IMR-90 (cell line): ENCODE measurements around the gene FOXP4. TPM values are rescaled to one million over a fixed set of nuclear protein-coding genes. Genes with fewer than 3 reads are reported as not detected.

Experiments used
- ATAC-seq: fragments of 200-7000 bp; cut with Tn5 transposase; 2 replicates; pipeline ENCODE4 v1.9.1; 2020; ENCODE audit warnings: low read depth, mild to moderate bottlenecking, moderate library complexity
- BruUV-seq: library from RNA; stranded (reverse); fragments of 400-500 nt; replicated peaks from 2 replicates; lab custom pipeline; 2021; lab: Mats Ljungman, UMichigan
- CTCF ChIA-PET: fragments of 300-600 bp; formaldehyde crosslinking; extraction: SDS; loops from one replicate; lab custom pipeline; 2021; ENCODE audit warnings: antibody characterized with exemption; lab: Yijun Ruan, JAX
- POLR2A ChIA-PET: fragments of 300-600 bp; sonication (Branson Sonifier 250); formaldehyde crosslinking; loops from one replicate; lab custom pipeline; 2022; ENCODE audit warnings: antibody characterized with exemption; ENCODE audit not compliant: unreplicated experiment; lab: Charles Lee
- DNase-seq: peaks from one replicate; pipeline ENCODE4 v3.0.0; 2013
- H2AFZ ChIP-seq: replicated peaks from 2 replicates; pipeline ENCODE3; 2013; ENCODE audit warnings: low read length, mild to moderate bottlenecking; ENCODE audit not compliant: poor library complexity
- H2AK5ac ChIP-seq: 2 replicates; pipeline ENCODE4 v1.6.1; 2013; ENCODE audit warnings: low read depth, low read length, inconsistent platforms
- H2AK9ac ChIP-seq: replicated peaks from 2 replicates; pipeline ENCODE3; 2013; ENCODE audit warnings: mild to moderate bottlenecking, low read depth, low read length, moderate library complexity; ENCODE audit not compliant: poor library complexity
- H2BK120ac ChIP-seq: 2 replicates; pipeline ENCODE4 v1.6.1; 2013; ENCODE audit warnings: low read depth, low read length, inconsistent platforms
- H2BK15ac ChIP-seq: 3 replicates; pipeline ENCODE4 v1.6.1; 2013; ENCODE audit warnings: low read depth, low read length, inconsistent platforms
- H2BK20ac ChIP-seq: 2 replicates; pipeline ENCODE4 v1.6.1; 2013; ENCODE audit warnings: low read depth, mild to moderate bottlenecking, inconsistent platforms, low read length, moderate library complexity
- H2BK5ac ChIP-seq: 2 replicates; pipeline ENCODE4 v1.6.1; 2013; ENCODE audit warnings: mild to moderate bottlenecking, low read depth, low read length, inconsistent platforms; ENCODE audit not compliant: poor library complexity, severe bottlenecking
- H3K14ac ChIP-seq: replicated peaks from 2 replicates; pipeline ENCODE4 v1.6.1; 2013; ENCODE audit warnings: low read depth, low read length, inconsistent platforms
- H3K18ac ChIP-seq: 2 replicates; pipeline ENCODE4 v1.6.1; 2013; ENCODE audit warnings: low read depth, low read length, control low read depth
- H3K23ac ChIP-seq: 2 replicates; pipeline ENCODE4 v1.6.1; 2013; ENCODE audit warnings: low read depth, low read length, inconsistent platforms
- H3K27ac ChIP-seq: 2 replicates; pipeline ENCODE4 v1.5.1; 2013; ENCODE audit warnings: mild to moderate bottlenecking, control low read depth, low read length; ENCODE audit not compliant: insufficient read depth
- H3K27me3 ChIP-seq: 2 replicates; pipeline ENCODE4 v1.6.1; 2013; ENCODE audit warnings: low read length; ENCODE audit not compliant: control insufficient read depth, insufficient read depth
- H3K36me3 ChIP-seq: 2 replicates; pipeline ENCODE4 v1.6.1; 2013; ENCODE audit warnings: low read length, mixed read lengths; ENCODE audit not compliant: control insufficient read depth, insufficient read depth
- H3K4ac ChIP-seq: 2 replicates; pipeline ENCODE4 v1.6.1; 2013; ENCODE audit warnings: low read depth, low read length, inconsistent platforms
- H3K4me1 ChIP-seq: 2 replicates; pipeline ENCODE4 v1.6.1; 2013; ENCODE audit warnings: low read length, mixed read lengths; ENCODE audit not compliant: control insufficient read depth, insufficient read depth
- H3K4me2 ChIP-seq: 2 replicates; pipeline ENCODE4 v1.6.1; 2013; ENCODE audit warnings: low read depth, mild to moderate bottlenecking, control low read depth, low read length, moderate library complexity
- H3K4me3 ChIP-seq: 2 replicates; pipeline ENCODE4 v1.5.1; 2013; ENCODE audit warnings: low read depth, mild to moderate bottlenecking, control low read depth, low read length, moderate library complexity; ENCODE audit not compliant: insufficient read depth
- H3K56ac ChIP-seq: 2 replicates; pipeline ENCODE4 v1.6.1; 2013; ENCODE audit warnings: low read length, inconsistent platforms; ENCODE audit not compliant: insufficient read depth; ENCODE audit errors: extremely low read depth
- H3K79me1 ChIP-seq, 2 experiments: 2 replicates each; pipeline ENCODE4 v1.6.1; 2013; ENCODE audit warnings: low read length in 2 of 2, inconsistent platforms in 1 of 2, low read depth in 1 of 2
- H3K9ac ChIP-seq: 2 replicates; pipeline ENCODE4 v1.6.1; 2013; ENCODE audit warnings: low read depth, low read length, control low read depth
- H3K9me1 ChIP-seq: 2 replicates; pipeline ENCODE4 v1.6.1; 2013; ENCODE audit warnings: low read length, inconsistent platforms; ENCODE audit not compliant: insufficient read depth
- H3K9me3 ChIP-seq: 2 replicates; pipeline ENCODE4 v1.6.1; 2013; ENCODE audit warnings: low read length; ENCODE audit not compliant: control insufficient read depth, insufficient read depth
- H4K20me1 ChIP-seq: 2 replicates; pipeline ENCODE4 v1.6.1; 2013; ENCODE audit warnings: low read length, inconsistent platforms; ENCODE audit not compliant: insufficient read depth
- H4K5ac ChIP-seq: 2 replicates; pipeline ENCODE4 v1.6.1; 2013; ENCODE audit warnings: mild to moderate bottlenecking, low read depth, low read length, control low read depth
- H4K8ac ChIP-seq, 2 experiments: 2 replicates each; pipeline ENCODE4 v1.6.1; 2013; ENCODE audit warnings: low read depth in 2 of 2, low read length in 2 of 2, control low read depth in 1 of 2, inconsistent platforms in 1 of 2
- H4K91ac ChIP-seq: 2 replicates; pipeline ENCODE4 v1.6.1; 2013; ENCODE audit warnings: low read depth, low read length, inconsistent platforms; ENCODE audit not compliant: insufficient read depth
- NFE2L2 ChIP-seq: fragments of 150-350 bp; IDR thresholded peaks from 2 replicates; pipeline ENCODE4 v1.6.1; 2016; ENCODE audit warnings: low read depth, mild to moderate bottlenecking, low read length
- POLR2A ChIP-seq: IDR thresholded peaks from 2 replicates; pipeline ENCODE4 v1.6.1; 2012; ENCODE audit warnings: mild to moderate bottlenecking, low read depth, low read length
- RCOR1 ChIP-seq: IDR thresholded peaks from 2 replicates; pipeline ENCODE4 v1.6.1; 2012; ENCODE audit warnings: mild to moderate bottlenecking, low read length, improper control_type of control experiment; ENCODE audit not compliant: insufficient replicate concordance
- WGBS, 2 experiments: methylation state at CpG; one replicate each; pipeline versions ENCODE4 v1.1.5 to v1.1.7; 2013; ENCODE audit warnings: missing lambda C conversion rate in 2 of 2; ENCODE audit not compliant: insufficient read length in 1 of 2; ENCODE audit errors: extremely low coverage in 2 of 2; 5-methylcytosine and 5-hydroxymethylcytosine counted together
- dilution Hi-C: fragments of 300-500 bp; cut with HindIII; formaldehyde crosslinking; loops from one replicate; pipeline ENCODE4 v1.14.3; 2018; ENCODE audit warnings: low sequenced_read_pairs; ENCODE audit not compliant: unreplicated experiment
- in situ Hi-C: fragments of 300-500 bp; cut with MboI; formaldehyde crosslinking; loops from 3 replicates; pipeline ENCODE4 v1.14.3; 2019; ENCODE audit warnings: low sequenced_read_pairs, inconsistent platforms, mixed read lengths
- intact Hi-C: fragments of 100-400 bp; cut with micrococcal nuclease; formaldehyde crosslinking; loops from 2 replicates; pipeline ENCODE4 v1.10.0; 2022
- polyA plus RNA-seq, 3 experiments: library from polyadenylated mRNA; depleted of rRNA; stranded (reverse); fragments of >200 nt; gene quantifications; 2 replicates each; pipeline ENCODE4 v1.2.3, GENCODE V29; 2012; ENCODE audit warnings: low replicate concordance in 1 of 3
- total RNA-seq: library from RNA; depleted of rRNA; stranded (reverse); fragments of >200 nt; gene quantifications from 2 replicates; pipeline ENCODE4 v1.2.3, GENCODE V29; 2012

Gene FOXP4
- total and polyA plus RNA-seq, 2 of the 4 experiments (the other 2 are of a cell fraction), result 0.72 to 9.5 TPM

GRCh38 chr6:41551857-41552256, 5.7 kb downstream of the FOXP4 start:
- Histone ChIP-seq H2AFZ (no peak overlapping the region), H3K9ac (no peak overlapping the region), H2BK20ac (no peak overlapping the region), H3K4me1 (peaks cover 7% of the 10 kb centered on the region), H3K36me3 (peaks cover 11% of the 10 kb centered on the region), H3K56ac (no peak overlapping the region), H3K4me3 (no peak overlapping the region), H4K91ac (no peak overlapping the region), H4K8ac (no peak overlapping the region), H2BK120ac (no peak overlapping the region), H3K79me1 (peaks cover 11 to 34% of the 10 kb centered on the region in 2 experiments), H2AK5ac (no peak overlapping the region), H3K4ac (no peak overlapping the region), H3K14ac (no peak overlapping the region), H3K4me2 (no peak overlapping the region), H4K5ac (no peak overlapping the region), H3K18ac (no peak overlapping the region), H2BK15ac (no peak overlapping the region), H2AK9ac (no peak overlapping the region), H3K27me3 (no peaks in the 10 kb centered on the region; the same call in 1 of the 2 replicates), H4K20me1 (peaks cover 39% of the 10 kb centered on the region), H2BK5ac (no peak overlapping the region), H3K9me3 (no peaks in the 10 kb centered on the region), H3K9me1 (0 out of 2 replicates have a peak, but pooled peaks cover 5% of the 10 kb centered on the region), H3K27ac (no peak overlapping the region), H3K23ac (no peak overlapping the region)
- no TSS peak for BruUV-seq
- DNase-seq (no peak), ATAC-seq (no peak)
- dilution Hi-C loops, result no loop called here
- in situ Hi-C loops, result no loop called here
- TF ChIP-seq NFE2L2 (no peak), RCOR1 (no peak), POLR2A (no peak)
- WGBS, 2 experiments, result 66% methylated on average over 8 of the region's 9 CpGs; no CpG with 5 or more reads in 1 of the 2 experiments
- CTCF ChIA-PET, result no interaction called here
- POLR2A ChIA-PET, result no interaction called here
- intact Hi-C loops, result no loop called here
